GM21360 (cell line): ENCODE data around the gene SOS2.

Experiments
- ATAC-seq: cut with Tn5 transposase; IDR thresholded peaks from one replicate; pipeline ENCODE4 v1.9.1; 2021; ENCODE audit warnings: mild to moderate bottlenecking, moderate library complexity; ENCODE audit not compliant: unreplicated experiment

The SOS2 gene

DNA sequence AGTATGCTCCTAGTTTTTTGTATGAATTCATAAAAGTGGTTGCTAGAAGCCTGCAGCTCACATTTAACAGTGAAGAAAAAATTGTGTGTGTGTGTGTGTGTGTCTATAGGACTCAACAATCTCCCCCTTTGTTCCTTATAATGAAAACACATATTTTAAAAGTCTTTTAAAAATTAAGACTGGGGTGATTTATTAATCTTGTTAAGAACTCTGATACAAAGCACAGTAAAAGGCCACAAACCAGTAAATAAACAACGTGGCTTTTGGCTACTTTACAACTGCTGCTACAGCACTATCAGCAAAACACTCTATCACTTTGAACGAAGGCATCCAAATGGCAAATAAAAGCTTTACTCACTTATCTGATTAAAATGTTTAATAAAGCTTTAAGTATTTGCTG lies 114.4 kb downstream of the SOS2 start:
- no peak for ATAC-seq

DNA sequence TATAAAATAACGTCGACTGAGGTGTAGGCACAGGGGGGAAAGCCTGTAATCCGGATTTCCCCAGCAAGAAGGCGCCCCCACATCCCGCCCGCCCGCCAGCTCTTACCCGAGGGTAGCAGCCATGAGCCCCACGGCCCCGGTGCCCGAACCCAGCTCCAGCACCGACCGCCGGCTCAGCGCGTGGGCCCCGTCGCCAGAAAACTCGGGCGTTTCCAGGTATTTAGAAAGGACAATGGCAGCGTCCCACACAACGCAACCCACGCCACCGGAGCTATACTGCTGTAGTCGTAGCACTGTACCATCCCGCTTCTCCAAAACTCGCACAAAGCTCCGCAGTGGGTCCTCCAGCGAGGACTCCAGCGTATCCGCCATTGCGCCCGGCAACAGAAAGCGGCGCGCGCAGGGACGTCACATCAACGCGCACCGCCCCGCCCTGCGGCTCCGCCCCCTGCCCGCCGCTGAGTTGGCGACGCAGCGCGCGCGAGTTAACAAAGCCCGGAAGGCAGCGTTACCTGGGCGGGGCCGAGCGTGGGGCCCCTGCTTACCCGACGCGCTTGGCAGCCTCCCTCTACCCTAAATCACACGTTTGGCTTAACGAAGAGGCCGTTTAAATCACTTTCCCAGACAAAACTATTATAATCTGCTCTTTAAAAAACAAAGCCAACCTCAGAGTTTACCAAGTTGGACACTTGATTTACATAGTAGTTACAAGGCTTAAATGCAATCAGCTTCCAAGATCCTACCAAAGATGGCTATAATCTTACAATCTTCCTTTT lies 115.0 kb downstream of the SOS2 start, which contains the start of gene VCPKMT:
TSS of gene VCPKMT (minus strand) at position 392 of the 776 bp plus-strand sequence. CDS start at position 372, 20 bp downstream.
- peak; percentile 94 for ATAC-seq

DNA sequence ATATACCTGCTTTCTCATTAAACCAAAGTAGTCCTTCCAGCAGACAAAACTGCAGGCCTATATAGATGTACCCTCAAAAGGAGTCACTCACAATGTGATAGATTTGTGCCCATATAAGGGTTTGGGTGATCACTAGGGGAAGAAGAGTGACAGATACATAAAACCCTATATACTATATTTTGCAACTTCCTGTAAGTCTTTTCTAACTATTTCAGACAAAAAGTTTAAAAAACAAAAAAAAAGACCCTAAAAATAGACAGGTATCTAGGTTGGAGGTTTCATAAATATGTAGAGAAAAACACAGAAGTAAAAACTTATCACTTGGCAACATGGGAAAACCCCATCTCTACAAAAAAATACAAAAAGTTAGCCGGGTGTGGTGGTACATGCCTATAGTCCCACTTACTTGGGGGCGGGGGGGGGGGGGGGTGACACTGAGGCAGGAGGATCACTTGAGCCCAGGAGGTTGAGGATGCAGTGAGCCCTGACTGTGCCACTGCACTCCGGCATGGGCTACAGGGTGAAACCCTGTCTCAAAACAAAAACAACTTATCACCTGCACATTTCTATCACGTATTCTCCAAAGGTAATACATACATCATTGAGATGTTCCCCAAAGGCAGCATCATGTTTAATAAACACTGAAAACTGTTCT lies 117.9 kb downstream of the SOS2 start:
- ATAC-seq: no peak

DNA sequence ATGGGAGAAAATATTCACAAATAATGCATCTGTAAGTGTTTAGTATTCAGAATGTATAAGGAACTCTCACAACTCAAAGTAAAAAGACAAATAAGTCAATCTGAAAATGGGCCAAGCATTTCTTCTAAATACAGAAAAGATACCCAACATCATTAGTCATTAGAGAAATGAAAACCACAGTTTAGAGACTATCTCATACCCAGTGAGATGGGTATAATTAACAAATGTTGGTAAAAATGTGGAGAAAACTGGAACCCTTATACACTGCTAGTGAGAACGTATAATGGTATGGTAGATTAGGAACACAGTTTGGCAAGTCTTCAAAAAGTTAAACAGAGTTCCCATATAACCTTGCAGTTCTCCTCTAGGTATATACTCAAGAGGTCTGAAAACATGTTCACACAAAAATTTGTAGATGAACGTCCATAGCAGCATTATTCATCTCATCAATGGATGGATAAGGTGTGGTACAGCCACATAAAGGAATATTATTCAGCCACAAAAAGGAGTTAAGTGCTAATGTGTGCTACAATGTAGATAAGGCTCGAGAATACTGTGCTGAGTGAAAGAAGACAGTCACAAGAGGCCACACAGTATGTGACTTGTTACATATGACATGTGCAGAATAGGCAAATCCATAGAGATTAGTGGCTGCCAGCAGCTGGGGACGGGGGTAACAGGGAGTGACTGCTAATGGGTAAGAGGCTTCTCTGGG lies 120.9 kb downstream of the SOS2 start:
- ATAC-seq: no peak

DNA sequence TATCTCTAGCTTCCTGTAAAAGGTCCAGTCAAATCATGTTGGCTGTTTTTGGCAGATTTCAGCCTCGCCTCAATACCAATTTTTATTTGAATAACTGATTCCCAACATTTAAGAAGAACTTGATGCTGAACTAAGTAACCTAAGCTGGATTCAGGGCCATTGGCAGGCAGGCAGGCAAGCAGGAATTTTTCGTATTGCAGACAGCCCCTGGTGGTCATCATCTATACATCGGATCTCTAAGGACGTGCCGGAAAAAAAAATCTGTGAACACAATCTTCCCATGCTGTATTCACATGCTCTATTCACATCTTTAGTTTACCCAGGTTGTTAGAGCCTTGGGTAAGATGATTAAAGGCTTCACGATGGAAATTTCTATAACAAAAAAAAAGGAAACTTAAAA lies 122.0 kb downstream of the SOS2 start:
- ATAC-seq: no peak

DNA sequence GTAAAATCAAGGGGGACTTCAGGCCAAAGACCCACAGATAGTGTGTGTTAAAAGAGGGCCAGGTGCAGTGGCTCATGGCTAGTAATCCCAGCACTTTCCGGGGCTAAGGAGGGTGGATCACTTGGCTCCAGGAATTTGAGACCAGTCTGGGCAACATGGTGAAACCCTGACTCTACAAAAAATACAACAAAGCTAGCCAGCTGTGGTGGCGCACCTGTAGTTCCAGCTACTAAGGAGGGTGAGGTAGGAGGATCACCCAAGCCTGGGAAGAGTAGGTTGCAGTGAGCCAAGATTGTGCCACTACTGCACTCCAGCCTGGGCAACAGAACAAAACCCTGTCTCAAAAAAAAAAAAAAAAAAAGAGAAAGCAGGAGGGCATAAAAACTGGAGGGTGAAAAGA lies 123.5 kb downstream of the SOS2 start:
- no peak for ATAC-seq

DNA sequence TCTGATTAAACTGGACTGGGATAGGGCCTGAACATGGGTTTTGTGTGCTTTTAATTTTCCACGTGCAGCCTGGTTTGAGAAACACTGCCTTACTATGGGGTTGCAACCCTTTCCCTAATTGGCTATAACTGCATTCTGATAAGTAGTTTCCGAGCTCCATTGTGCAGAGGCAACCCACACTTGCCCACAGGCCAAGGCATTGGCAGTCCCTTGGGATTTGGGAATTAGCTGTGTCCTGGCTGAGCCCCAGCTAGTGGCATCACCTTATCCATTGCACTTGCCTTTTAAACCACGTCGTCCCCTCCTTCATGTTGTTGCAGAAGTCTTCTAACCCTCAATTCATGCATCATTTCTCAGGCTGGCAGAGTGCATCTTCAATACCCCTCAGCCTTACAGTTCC lies 125.2 kb downstream of the SOS2 start:
- no peak for ATAC-seq

DNA sequence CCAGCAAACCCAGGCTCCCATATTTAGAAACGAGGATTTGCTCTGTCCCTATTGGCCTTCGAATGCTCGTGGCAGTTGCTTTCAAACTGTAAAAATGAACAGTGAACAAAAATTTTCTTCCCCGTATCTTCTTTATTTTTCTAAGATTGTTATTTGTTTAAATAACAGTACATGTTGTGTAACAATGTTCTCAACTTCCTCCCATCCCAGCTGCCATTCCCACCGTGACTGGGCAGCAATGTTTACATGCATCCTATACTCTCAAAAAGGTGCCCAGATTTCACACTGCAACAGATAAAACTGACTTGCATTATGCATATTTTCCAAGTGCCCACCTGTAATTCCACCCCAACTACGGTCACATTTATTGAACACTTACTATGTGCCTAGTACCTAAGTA lies 127.8 kb downstream of the SOS2 start:
- ATAC-seq: no peak

DNA sequence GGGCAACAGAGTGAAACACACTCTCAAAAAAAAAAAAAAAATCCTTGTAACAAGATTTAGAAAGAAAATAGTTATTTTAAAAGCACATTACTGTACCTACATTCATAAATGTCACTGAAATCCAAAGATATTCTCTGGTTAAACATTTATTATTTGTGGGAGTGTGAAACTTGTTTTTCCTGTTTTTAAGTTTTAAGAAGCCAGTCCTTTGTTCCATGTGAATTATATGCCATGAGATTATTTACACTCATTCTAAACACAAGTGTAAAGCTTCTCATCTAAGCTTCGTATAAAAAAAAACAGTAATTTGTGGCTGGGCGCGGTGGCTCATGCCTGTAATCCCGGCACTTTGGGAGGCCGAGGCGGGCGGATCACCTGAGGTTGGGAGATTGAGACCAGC lies 130.0 kb downstream of the SOS2 start:
- ATAC-seq: no peak

DNA sequence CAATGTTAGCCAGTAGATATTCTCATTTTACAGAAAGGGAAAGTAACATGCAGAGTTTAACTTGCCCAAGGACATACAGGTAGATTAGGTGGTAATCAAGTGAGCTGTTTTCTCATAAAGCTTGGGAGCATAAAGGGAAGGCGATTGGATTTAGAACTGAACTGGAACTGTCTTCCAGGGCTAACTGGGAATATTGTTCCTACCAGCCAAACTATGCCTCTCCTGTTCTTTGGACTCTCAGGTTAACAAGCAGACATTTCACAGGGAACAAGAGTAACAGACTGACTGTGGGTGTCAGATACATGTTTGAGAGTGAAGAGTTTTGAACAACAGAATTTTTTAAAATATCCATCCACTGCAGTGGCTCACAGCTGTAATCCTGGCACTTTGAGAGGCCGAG lies 130.6 kb downstream of the SOS2 start:
- no peak for ATAC-seq

DNA sequence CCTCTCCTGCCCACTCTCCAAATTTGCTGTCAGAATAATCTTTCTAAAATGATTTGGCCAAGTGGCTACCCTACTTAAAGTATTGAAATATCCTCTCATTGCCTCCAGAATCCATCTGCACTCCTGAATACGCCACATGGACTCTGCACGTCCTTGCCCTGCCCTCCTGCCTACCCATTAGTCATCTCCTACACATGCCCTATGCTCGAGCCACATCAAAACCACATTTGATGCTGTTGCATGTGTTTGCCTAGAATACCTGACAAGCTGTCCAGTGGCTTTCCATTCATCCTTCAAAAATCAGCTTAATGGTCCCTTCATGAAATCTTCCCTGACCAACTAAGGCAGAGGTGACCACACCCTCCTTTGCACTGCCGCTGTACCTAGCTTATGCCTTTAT lies 132.0 kb downstream of the SOS2 start:
- ATAC-seq: no peak

DNA sequence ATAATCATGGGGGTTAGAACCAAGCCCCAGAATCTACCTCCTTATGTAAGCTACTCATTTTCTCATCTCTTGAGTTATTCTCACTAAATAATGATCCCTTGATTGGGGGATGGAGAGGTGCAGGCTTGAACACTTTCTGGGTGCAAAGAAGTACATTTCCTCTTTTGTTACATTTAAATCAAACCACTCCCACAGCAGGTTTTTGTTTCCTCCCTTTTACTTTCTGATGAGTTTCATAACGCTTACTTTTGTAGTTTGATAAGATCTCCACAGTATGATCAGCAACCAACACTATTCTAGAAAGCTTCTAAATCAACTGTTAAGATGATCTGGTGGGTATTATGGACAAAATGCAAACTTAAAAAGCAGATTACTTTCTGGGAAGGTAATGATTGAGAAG lies 135.5 kb downstream of the SOS2 start:
- ATAC-seq: no peak

DNA sequence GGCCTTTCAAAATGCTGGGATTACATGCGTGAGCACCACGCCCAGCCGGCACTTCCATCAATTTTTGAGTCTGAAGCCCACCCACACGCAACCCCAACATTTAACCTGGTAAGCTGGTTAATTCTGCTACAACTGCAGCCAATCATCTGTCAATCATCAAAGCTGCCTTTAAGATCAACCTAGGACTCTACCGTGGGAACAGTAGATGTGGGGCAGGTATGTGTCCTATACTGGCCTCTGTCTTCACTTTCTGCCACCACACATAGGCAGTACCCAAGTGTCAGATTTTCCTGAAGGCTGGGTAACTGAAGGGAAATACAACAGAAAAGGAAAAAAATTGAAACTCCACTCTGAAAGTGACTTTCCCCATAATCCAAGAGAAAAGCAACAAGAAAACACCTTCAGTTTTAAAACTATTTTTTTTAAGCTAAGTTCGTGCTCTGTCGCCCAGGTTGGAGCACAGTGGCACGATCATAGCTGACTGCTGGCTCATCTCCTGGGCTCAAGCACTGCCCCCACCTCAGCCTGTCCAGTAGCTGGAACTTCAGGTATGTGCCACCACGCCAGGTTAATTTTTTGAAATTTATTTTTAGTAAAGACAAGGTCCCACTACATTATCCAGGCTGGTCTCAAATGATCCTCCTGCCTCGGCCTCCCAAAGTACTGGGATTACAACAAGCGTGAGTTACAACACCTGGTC lies 137.2 kb downstream of the SOS2 start:
- ATAC-seq: no peak

DNA sequence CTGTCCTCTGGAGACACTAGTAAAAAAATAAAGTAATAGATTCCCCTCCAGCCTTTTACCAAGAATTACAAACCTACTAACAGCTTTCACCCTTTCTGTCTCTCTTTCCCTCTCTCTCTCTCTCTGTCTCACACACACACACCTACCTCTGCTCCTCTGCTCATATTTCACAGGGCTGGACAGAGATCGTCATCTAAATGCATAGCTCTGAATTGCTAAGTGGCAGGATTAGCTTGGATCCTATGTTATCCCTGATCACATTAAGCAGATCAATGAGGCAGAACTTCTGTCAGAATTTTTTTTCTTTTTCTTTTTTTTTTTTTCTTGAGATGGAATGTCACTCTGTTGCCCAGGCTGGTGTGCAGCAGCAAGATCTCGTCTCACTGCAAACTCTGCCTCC lies 137.9 kb downstream of the SOS2 start:
- no peak for ATAC-seq

DNA sequence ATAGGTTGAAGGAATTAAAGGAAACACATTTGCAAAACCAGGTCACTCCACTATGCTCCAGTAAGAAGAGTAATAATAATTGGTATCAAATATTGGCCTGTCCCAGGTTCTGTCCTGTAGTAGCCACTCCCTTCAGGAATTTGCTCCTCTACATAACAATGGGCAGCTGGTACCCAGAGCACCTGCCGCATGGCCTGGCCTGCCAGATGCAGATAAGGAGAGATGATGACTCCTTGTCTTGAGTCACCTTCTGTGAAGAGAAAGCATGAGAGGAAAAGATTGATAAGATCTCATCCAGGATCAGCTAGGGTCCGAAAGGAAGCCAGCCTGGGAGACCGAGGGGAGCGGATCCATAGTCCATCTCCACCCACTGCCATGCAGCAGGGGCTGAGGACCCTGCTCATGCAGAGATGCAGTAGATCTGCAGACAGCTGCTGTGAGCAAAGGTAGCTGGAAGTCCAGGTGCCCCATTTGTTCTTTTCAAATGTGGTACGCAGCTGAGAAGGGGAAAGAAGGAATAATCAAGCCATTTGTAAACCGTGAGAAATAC lies 139.3 kb downstream of the SOS2 start:
- ATAC-seq: no peak

DNA sequence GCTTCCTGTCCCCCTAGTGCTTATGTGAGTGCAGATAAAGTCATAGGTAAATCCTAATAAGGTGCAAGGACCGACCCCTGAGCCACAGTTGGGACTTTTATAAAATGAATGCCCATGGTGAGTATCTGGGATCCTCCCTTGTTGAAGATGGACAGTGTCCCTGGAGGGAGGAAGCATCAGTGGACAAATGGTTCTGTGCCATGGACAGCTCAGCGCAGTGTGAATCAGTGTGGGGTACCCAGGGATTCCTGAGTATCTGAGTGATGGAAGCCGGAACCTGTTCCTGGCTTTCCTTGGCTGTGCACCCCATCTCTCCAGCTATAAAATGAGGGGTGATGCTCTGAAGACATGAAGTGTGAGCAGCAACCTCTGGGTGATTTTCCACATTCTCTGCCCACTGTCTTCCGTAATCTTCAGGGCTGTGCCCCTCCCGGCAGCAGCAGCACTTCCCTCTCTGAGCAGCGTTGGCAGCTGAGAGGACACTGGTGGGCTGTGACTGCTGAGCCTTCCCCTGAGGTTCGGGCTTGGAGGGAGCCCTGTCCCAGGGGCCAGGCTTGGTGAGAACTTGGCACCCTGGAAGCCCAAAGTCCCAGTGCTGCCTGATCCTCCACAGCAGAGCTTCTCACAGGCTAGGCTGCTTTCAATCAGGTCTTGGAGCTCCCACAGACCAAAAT lies 140.0 kb downstream of the SOS2 start:
- no peak for ATAC-seq

DNA sequence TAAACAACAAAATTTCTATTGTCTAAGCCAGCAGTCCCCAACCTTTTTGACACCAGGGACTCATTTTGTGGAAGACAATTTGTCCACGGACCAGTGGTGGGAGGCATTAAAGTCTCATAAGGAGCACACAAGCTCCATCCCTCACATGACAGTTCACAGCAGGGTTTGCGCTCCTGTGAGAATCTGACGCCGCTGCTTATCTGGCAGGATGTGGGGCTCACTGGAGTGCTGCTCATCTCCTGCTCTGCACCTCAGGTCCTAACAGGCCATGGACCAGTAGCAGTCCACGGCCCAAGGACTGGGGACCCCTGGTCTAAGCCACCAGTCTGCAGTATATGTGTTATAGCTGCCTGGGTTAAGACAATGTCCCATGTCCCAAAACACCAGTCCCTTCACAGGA lies 142.2 kb downstream of the SOS2 start:
- ATAC-seq: no peak

DNA sequence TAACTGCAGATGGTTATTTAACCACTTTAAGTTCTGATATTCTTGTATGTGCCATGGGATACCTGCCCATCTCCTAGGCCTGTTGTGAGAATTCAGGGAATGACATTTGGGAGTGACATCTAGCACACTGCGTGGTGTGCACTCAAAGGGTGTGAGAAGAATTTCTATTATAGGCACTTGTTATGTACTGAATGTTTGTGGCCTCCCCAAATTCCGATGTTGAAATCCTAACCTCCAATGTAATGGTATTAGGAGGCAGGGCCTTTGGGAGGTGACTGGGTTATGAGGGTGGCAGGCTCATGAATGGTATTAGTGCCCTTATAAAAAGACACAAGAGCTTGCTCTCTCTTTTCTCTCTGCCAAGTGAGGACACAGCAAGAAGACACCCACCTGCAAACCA lies 142.6 kb downstream of the SOS2 start:
- ATAC-seq: no peak

DNA sequence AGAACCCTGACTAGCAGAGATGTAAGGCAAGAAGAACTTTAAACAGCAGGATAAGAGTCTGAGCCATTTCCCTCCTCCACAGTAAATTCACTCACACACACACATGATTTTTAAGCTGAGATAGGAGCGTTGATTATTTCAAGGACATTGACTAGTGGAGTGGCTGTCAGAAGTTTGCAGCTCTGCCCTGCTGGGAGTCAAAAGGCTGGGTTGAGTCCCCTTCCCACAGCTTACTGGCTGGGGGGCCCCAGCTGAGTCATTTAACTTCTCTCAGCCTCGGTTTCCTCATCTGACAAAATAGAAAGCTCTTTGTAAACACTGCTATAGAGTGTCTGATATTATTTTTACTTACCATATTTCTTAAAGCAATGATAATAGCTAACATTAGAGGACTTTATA lies 143.3 kb downstream of the SOS2 start:
- no peak for ATAC-seq

DNA sequence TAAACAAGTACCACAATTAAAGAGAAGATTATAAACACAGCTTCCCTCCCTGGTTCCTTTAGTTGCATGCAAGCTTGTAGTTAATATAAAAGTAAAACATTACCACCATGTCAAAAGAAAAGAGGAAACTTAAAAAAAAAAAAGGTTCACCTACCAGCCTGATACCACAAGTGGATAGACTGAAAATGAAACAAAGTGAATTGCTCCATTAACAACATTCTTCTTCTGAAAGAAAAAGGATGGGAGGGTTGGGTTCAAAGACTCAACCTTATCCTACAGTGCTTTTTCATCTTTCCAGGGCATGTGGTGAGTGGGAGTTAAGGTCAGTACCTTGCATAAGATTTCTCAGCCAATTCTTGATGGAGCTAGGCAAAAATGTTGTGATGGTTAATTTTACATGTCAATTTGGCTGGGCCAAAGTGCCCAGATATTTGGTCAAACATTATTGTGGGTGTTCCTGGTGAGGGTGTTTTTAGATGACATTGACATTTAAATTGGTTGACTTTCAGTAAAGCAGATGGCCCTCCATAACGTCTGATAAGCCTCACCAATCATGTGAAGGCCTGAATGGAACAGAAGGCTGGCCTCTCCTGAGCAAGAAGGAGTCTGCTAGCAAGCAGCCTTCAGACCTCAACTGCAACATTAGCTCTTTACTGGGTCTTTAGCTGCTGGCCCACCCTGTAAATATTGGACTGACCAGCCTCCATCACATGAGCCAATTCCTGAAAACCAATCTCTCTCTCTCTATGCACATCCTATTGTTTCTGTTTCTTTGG lies 143.8 kb downstream of the SOS2 start:
- no peak for ATAC-seq
